ENCODE measurements around the gene RAB33B.

The RAB33B gene

GRCh38 chr4:139492429-139492828 lies 38.5 kb downstream of the RAB33B start:
- no peak overlapping the region for H3K4me3 ChIP-seq (ENCODE audit: low read length)
- no peaks in the 10 kb centered on the region for H3K9me3 ChIP-seq (replicated peaks; ENCODE audit: insufficient read depth, low read length)
- no peaks in the 10 kb centered on the region for H3K36me3 ChIP-seq (replicated peaks; ENCODE audit: insufficient read depth, low read length)
- no peaks in the 10 kb centered on the region for H3K79me2 ChIP-seq (ENCODE audit: low read length)
- H3K27me3 ChIP-seq (replicated peaks; ENCODE audit: insufficient read depth, low read length) = no peaks in the 10 kb centered on the region
- H3F3A ChIP-seq (ENCODE audit: insufficient read depth, low read length) = no peaks in the 10 kb centered on the region
- H3K27ac ChIP-seq (ENCODE audit: low read length) = no peak overlapping the region
- no peak overlapping the region for H3K9ac ChIP-seq (ENCODE audit: low read length)
- no peak for DNase-seq
- no peaks in the 10 kb centered on the region for H3K4me1 ChIP-seq (ENCODE audit: low read length)
- H4K20me1 ChIP-seq (ENCODE audit: insufficient read depth, low read length) = no peaks in the 10 kb centered on the region
- H3K4me2 ChIP-seq (ENCODE audit: low read depth, low read length) = no peak overlapping the region
- TF ChIP-seq EZH2 (optimal IDR thresholded peaks at IDR 0.05; ENCODE audit: low read depth, low read length) = no peak
- TF ChIP-seq CTCF (IDR thresholded peaks at IDR 0.05; ENCODE audit: low read length) = no peak
- no peak for TF ChIP-seq EZH2phosphoT487 (IDR thresholded peaks at IDR 0.05; ENCODE audit: low read length)
- no peak overlapping the region for H2AFZ ChIP-seq (ENCODE audit: low read length)
- H3K9me2 ChIP-seq (replicated peaks; ENCODE audit: insufficient read depth, low read length) = no peaks in the 10 kb centered on the region

DNA sequence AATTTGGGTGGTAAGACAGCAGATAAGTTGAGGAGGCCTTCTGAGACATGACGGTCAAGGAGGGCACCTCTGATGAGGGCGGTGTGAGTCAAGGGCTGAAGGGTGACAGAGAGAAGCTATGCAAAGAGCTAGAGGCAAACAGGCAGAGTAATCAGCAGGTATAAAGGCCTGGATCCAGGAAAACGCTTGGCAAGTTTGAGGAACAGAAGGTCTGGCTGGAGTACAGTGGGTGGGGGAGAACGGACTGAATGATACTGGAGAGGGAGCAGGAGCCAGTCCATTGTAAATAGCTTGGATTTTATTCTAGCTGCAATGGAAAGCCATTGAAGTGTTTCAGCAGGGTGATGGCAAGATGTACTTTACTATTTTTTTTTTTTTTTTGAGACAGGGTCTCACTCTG lies 39.3 kb downstream of the RAB33B start:
- Histone ChIP-seq H4K20me1 (ENCODE audit: insufficient read depth, low read length) (no peaks in the 10 kb centered on the region), H3F3A (ENCODE audit: insufficient read depth, low read length) (no peaks in the 10 kb centered on the region), H3K4me1 (ENCODE audit: low read length) (no peaks in the 10 kb centered on the region), H3K36me3 (replicated peaks; ENCODE audit: insufficient read depth, low read length) (no peaks in the 10 kb centered on the region), H2AFZ (ENCODE audit: low read length) (no peak overlapping the region), H3K79me2 (ENCODE audit: low read length) (no peaks in the 10 kb centered on the region), H3K9ac (ENCODE audit: low read length) (no peak overlapping the region), H3K4me3 (ENCODE audit: low read length) (no peak overlapping the region), H3K27ac (ENCODE audit: low read length) (no peak overlapping the region), H3K27me3 (replicated peaks; ENCODE audit: insufficient read depth, low read length) (no peaks in the 10 kb centered on the region), H3K9me3 (replicated peaks; ENCODE audit: insufficient read depth, low read length) (no peaks in the 10 kb centered on the region), H3K9me2 (replicated peaks; ENCODE audit: insufficient read depth, low read length) (no peaks in the 10 kb centered on the region), H3K4me2 (ENCODE audit: low read depth, low read length) (no peak overlapping the region)
- TF ChIP-seq EZH2phosphoT487 (IDR thresholded peaks at IDR 0.05; ENCODE audit: low read length) = no peak
- no peak for TF ChIP-seq CTCF (IDR thresholded peaks at IDR 0.05; ENCODE audit: low read length)
- no peak for TF ChIP-seq EZH2 (optimal IDR thresholded peaks at IDR 0.05; ENCODE audit: low read depth, low read length)
- no peak for DNase-seq

DNA sequence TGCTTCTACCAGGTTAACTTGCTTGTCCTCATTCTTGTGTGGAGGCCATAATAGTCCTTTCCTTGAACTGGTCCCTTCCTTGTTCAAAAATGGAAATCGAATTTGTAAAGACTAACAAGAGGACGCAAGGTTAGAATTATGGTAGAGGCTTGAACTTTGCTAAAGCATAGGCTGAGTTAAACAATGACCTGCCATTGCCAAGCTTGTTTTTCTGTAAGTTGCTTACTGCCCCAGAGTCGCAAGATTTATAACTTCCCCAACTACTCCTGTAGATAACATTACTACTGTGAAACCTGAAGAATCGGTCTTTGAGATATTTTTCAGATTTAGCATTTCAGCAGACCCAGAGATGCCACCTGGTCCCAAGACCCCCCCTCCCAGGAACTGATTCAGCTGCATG lies 45.3 kb downstream of the RAB33B start:
- H4K20me1 ChIP-seq (ENCODE audit: insufficient read depth, low read length) = no peaks in the 10 kb centered on the region
- DNase-seq = no peak
- H3K9ac ChIP-seq (ENCODE audit: low read length) = no peak overlapping the region
- H3K4me2 ChIP-seq (ENCODE audit: low read depth, low read length) = no peak overlapping the region
- H3K79me2 ChIP-seq (ENCODE audit: low read length) = no peaks in the 10 kb centered on the region
- H3K36me3 ChIP-seq (replicated peaks; ENCODE audit: insufficient read depth, low read length) = no peaks in the 10 kb centered on the region
- H3K9me2 ChIP-seq (replicated peaks; ENCODE audit: insufficient read depth, low read length) = no peaks in the 10 kb centered on the region
- H3K4me1 ChIP-seq (ENCODE audit: low read length) = no peaks in the 10 kb centered on the region
- H3K9me3 ChIP-seq (replicated peaks; ENCODE audit: insufficient read depth, low read length) = no peaks in the 10 kb centered on the region
- no peak overlapping the region for H3K27ac ChIP-seq (ENCODE audit: low read length)
- no peak overlapping the region for H3K4me3 ChIP-seq (ENCODE audit: low read length)
- no peak overlapping the region for H2AFZ ChIP-seq (ENCODE audit: low read length)
- no peak for TF ChIP-seq EZH2 (optimal IDR thresholded peaks at IDR 0.05; ENCODE audit: low read depth, low read length)
- no peak for TF ChIP-seq EZH2phosphoT487 (IDR thresholded peaks at IDR 0.05; ENCODE audit: low read length)
- TF ChIP-seq CTCF (IDR thresholded peaks at IDR 0.05; ENCODE audit: low read length) = no peak
- H3K27me3 ChIP-seq (replicated peaks; ENCODE audit: insufficient read depth, low read length) = no peaks in the 10 kb centered on the region
- no peaks in the 10 kb centered on the region for H3F3A ChIP-seq (ENCODE audit: insufficient read depth, low read length)

Measured in MM.1S (cell line).